ENCODE results near the gene PTH.

PTH gene

DNA sequence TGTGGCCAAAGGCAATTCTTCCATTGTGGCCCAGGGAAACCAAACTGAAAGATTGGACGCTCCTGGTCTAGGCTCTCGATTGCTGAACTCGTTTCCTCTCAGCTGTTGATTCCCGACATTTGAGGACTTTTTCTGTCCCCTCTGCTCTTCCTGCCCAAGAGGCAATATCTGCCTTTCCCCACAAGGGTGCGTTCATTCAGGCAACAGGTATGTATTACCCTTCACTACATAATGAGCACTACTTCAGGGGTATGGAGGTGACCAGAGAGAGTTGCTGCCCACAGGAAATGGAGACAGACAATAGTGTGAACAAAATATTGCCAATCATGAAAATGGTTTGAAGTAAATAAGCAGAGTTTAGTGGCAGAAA lies 8.2 kb downstream of the PTH start:
- H3K27ac ChIP-seq: no peak overlapping the region
- no peak for TF ChIP-seq CTCF (conservative IDR thresholded peaks at IDR 0.05)

DNA sequence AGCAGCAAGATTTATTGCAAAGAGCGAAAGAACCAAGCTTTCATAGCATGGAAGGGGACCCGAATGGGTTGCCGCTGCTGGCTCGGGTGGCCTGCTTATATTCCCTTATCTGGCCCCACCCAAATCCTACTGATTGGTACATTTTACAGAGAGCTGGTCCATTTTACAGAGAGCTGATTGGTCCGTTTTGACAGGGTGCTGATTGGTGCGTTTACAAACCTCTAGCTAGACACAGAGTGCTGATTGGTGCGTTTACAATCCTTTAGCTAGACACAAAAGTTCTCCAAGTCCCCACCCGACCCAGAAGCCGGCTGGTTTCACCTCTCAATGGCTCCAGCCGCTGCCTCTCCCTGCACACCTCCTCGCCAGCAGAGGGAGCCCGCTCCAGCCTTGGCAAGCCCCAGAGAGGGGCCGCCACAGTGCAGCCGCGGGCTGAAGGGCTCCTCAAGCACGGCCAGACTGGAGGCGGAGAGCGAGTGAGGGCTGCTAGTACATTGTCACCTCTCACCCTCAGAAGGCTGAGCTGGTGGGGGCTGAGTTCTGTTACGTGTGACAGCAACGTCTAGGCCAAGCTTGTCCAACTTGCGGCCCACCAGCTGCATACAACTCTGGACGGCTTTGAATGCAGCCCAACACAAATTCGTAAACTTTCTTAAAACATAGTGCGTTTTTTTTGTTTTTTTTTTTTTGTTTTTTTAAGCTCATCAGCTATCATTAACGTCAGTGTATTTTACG lies 8.7 kb downstream of the PTH start:
- no peak overlapping the region for H3K27ac ChIP-seq
- no peak for TF ChIP-seq CTCF (conservative IDR thresholded peaks at IDR 0.05)

- H3K27ac ChIP-seq: no peak overlapping the region
- TF ChIP-seq CTCF (conservative IDR thresholded peaks at IDR 0.05): no peak; the same call in 1 of the 2 replicates
Observed at GRCh38 chr11:13480198-13480597, 15.6 kb downstream of the PTH start.

- TF ChIP-seq CTCF (conservative IDR thresholded peaks at IDR 0.05): no peak
Observed at GRCh38 chr11:13479688-13480087, 16.1 kb downstream of the PTH start.

DNA sequence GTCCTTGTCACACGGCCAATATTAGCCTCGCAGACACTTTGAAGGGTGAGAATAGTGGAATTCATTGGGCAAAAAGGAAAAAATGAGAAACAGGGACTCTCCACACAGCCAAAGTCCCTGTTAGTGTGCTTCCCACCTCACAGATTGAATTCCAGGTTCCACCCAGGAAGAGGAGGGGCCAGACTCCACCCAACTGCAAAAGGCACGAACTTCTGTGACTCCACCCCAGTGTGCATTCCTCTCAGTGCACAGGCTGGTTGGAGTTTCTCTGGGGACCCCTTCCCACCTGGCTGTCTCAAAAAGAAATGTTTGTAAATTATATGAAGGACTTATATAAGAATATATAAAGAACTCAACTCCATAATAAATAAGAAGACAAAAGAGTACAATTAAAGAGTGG lies 20.7 kb downstream of the PTH start:
- no peak overlapping the region for H3K27ac ChIP-seq
- no peak for TF ChIP-seq CTCF (conservative IDR thresholded peaks at IDR 0.05)

More at GRCh38 chr11:13479688-13480087, 16.1 kb downstream of the PTH start:
- no peak overlapping the region for H3K27ac ChIP-seq

GRCh38 chr11:13473013-13473722 lies 22.6 kb downstream of the PTH start:
- no peak overlapping the region for H3K27ac ChIP-seq
- no peak for TF ChIP-seq CTCF (conservative IDR thresholded peaks at IDR 0.05)

GRCh38 chr11:13468750-13469149 lies 27.0 kb downstream of the PTH start:
- TF ChIP-seq CTCF (conservative IDR thresholded peaks at IDR 0.05): no peak
- H3K27ac ChIP-seq: no peak overlapping the region
